Mucosa of gallbladder (tissue), 1 donor: ENCODE measurements around the gene CAPN15. TPM values are rescaled to one million over a fixed set of nuclear protein-coding genes. Genes with fewer than 3 reads are reported as not detected.
A peak's percentile ranks its signal among the peaks of the same experiment; 100 is the strongest.

Experiments
- DNase-seq: peaks from one replicate; pipeline ENCODE4 v3.0.0-alpha.2; 2020; ENCODE audit warnings: low spot score
- total RNA-seq: library from RNA; stranded (reverse); gene quantifications from one replicate; pipeline ENCODE4 v1.2.1, GENCODE V29; 2021
- donor health status: DM: no; HTN: no; CAD: no.

The CAPN15 gene
- total RNA-seq, 1 donor from 2014 or later, result 75.4 TPM

DNA sequence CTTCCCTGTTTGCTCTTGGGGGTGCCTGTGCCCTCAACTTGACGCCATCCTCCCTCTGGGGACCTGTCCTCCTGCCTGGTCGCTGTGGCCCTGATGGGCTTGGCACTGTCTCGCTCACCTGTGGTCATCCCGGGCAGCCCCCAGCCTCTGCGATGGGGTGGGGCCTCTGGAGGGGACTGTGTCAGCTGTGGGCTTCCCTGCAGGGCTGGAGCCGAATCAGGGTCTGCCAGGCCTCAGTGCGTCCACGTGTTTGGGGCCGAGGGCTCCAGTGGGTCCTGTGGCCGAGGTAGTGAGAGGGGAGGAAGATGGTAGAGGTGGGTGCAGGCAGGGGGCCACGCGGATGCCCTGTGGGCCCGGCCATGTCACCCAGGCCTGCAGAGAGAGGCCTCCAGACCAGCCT lies 50.3 kb downstream of the CAPN15 start:
- DNase-seq, result no peak

DNA sequence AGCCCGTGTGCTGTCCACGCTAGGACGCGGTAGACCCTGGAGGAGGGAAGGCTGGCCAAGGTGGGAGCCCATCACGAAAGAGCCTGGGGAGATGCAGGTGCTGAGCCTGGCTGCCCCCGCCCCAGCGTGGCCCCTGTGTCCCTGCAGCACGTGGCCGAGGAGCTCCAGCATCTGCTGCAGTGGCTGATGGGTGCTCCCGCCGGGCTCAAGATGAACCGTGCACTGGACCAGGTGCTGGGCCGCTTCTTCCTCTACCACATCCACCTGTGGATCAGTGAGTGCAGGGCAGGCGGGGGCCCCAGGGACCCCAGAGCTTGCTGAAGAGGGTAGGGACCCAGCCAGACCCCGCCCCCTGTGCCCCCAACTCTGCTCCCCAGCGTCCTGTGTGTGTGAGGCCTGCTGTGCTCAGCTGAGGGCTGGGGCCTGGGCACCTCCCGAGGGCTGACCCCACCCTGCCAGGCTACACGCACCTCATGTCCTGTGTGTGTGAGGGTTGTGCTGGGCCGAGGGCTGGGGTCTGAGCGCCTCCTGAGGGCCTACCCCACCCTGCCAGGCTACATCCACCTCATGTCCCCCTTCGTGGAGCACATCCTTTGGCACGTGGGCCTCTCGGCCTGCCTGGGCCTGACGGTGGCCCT lies 50.8 kb downstream of the CAPN15 start:
- DNase-seq, result no peak

DNA sequence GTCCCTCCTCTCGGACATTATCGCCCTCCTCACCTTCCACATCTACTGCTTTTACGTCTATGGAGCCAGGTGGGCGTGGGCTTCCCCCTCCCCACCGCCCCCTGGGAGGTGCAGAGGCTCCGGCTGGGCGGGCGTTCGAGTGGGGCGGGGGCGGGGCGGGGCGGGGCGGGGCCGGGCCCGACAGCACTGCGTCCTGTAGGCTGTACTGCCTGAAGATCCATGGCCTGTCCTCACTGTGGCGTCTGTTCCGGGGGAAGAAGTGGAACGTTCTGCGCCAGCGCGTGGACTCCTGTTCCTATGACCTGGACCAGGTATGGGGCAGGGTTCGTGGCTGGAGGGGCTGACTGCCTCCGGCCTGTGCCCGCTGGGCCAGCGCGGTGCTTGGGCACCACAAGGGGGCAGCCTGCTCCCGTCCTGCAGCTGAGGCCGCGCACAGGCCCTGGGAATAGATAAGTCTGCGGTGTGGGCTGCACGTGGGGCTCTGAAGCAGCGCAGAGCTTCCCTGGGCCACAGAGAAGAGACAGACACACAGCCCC lies 51.4 kb downstream of the CAPN15 start:
- peak; percentile 64 for DNase-seq

DNA sequence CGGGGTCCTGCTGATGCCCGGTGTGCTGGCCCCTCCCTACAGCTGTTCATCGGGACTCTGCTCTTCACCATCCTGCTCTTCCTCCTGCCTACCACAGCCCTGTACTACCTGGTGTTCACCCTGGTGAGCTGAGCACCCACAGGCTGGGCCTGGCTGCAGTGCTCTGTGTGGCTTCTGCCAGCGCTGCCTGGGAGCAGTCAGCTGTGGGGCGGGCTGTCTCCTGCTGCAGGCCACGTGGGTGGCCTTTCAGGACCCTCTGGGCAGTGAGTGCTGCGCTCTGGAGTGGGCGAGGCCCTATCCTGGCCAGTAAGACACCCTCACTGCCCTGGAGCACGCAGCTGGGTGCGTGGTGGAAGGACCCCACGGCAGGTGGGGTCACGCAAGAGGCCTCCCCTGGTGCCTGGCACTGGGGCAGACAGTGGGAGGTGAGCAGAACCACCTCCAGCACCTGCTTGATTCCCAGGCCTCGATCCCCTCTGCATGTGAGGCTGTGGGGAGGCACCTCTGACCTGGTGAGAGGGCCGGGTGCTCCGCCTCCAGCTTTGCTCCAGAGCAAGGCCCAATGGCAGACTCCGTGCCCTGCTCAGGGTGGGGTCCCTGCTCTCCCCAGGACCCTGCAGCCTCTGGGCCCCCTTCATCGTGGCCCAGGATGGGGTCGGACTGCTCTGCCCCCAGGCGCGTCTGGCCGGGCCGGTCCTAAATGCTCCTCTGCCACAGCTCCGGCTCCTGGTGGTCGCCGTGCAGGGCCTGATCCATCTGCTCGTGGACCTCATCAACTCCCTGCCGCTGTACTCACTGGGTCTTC lies 52.8 kb downstream of the CAPN15 start:
- no peak for DNase-seq

- DNase-seq, result no peak
Measured at GRCh38 chr16:580946-581498, 53.5 kb downstream of the CAPN15 start.

GRCh38 chr16:582218-582613 lies 54.7 kb downstream of the CAPN15 start:
- DNase-seq, result no peak

- DNase-seq, result no peak
Measured at GRCh38 chr16:582614-583331, 55.3 kb downstream of the CAPN15 start.

DNA sequence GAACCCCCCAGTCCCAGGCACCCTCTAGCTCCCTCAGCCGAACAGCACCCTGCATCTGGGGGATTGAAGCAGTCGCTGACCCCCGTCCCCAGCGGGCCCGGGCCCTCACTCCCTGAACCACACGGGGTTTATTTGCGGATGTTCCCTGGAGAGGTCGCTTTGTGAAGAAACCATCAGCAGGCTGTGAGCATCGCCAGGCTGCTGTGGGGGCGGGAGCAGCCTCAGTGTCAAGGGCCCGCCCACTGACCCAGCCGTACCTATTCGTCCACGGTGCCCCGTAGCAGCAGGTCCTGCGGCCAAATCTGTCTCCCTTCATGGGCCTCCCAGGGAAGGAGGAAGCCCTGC lies 55.9 kb downstream of the CAPN15 start:
- no peak for DNase-seq

- DNase-seq, result no peak
Measured at GRCh38 chr16:583815-584591, 56.5 kb downstream of the CAPN15 start.

- no peak for DNase-seq
Measured at GRCh38 chr16:585351-585750, 57.8 kb downstream of the CAPN15 start.

GRCh38 chr16:586047-586644 lies 58.6 kb downstream of the CAPN15 start:
- DNase-seq, result no peak

DNA sequence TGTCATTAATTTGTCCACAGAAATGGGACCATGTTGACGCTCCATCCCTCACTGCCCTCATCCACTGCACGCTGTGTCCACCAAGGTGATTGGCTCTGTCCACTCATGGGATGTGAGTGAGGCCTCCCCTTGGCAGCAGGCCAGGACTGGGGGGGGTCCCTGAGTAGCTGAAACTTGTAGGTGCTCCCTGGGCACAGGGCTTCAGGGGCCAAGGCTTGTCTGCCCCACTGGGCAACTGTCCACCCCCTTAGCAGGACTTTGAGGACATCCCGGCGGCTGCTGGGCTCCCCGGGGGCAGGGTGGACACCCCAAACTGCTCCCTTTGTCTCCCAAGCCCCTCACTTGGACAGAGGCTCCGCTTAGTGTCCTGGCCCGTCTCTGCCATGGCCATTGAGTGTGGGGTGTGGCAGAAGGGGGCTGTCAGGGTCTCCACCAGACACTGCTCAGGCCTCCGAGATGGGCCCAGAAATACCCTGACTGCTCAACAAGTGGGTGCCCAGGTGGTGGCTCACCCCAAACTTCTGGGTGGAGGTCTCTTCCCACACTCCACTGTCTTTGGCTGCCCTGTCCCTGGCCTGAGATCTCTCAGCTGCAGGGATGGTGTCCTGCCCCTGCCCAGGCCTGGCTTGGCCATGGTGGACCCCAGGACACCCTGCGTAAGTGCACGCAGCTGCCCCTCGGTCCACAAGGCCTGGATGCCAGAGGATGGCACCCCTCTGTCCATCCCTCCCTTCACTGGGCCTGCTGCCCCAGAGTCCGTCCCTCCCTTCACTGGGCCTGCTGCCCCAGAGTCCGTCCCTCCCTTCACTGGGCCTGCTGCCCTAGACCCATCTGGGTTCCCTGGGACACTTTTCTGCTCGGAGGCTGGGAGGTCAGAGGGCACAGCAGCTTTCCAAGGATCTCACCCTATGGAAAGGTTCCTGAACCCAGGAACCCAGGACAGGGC lies 59.4 kb downstream of the CAPN15 start:
- no peak for DNase-seq

DNA sequence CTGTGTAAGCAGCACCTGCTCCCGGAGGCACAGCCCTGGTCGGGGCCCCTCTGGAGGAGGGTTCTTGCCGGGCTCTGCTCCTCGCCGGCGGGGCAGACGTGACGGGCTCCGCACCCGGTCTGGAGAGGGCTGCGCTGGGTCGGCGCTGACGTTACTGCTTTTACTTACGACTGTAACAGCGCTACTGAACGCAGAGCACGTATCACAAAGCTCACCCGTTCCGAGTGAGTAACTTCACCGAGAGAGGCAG lies 61.1 kb downstream of the CAPN15 start:
- no peak for DNase-seq

- peak; percentile 98 for DNase-seq
Measured at GRCh38 chr16:588889-589657, 61.6 kb downstream of the CAPN15 start.

DNA sequence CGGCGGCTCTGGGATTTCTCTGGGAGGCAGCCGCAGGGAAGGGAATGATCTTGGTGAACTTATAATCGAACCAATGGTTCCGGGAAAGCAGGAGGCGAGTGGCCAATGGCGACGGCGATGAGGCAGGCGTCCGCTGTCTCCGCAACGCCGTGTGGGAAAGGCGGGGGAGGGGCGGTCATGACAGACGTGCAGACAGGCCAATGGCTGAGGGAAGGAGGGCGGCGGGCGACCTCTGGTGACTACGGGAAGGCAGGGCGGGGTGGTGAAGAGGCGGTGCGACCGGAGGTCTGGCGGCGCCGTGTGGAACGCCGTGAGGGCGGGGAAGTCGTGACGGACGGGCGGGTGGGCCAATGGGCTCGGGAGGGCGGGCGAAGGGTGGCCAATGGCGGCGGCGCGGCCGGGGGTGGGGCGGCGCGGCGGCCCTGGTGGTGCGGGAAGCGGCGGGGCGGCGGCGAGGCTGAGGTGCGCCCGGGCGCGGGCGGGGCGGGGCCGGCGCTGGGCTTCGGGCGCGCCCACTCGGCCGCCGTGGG lies 62.2 kb downstream of the CAPN15 start, which contains the start of gene RAB40C:
Gene RAB40C, plus strand, starts transcription at position 409 of the 530 bp plus-strand sequence. CDS start 226 bp downstream, outside the sequence.
- peak; percentile 99 for DNase-seq

DNA sequence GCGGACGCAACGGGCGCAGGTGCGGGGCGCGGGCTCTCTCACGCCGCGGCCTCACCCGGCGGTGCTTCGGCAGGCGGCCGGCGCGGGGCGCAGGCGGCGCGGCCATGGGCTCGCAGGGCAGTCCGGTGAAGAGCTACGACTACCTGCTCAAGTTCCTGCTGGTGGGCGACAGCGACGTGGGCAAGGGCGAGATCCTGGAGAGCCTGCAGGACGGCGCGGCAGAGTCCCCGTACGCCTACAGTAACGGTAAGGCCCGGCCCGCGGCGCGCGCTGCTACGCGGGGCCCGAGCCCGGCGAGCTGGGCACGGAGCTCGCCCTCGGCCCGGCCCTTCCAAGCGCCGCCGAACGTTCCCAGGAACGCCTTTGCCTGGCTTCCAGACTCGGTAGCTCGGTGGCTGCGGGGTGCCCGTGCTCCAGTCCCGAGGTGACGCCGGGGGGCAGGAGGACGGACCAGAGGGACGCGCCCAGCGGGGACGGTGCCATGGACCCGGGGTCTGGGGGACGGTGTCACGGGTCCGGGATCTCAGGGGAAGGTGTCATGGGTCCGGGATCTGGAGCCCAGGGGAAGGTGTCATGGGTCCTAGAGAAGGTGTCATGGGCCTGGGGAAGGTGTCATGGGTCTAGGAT lies 62.8 kb downstream of the CAPN15 start:
- no peak for DNase-seq

GRCh38 chr16:590815-591200 lies 63.3 kb downstream of the CAPN15 start:
- no peak for DNase-seq

DNA sequence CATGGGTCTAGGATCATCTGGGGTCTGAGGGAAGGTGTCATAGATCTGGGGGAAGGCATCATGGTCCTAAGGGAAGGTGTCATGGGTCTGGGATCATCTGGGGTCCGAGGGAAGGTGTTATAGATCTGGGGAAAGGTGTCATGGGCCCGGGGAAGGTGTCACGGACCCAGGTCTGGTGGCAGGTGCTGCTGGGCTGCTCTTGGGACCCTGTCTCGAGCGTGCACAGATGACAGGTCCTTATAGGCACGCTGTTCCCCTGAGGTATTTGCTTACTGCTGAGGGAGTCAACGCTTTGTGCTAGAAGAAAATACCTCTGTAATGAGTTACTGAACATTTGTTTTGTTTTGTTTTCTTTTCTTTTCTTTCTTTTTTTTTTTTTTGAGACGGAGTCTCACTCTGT lies 63.7 kb downstream of the CAPN15 start:
- DNase-seq, result no peak
